ENCODE data around the gene MIPOL1. TPM values are rescaled to one million over a fixed set of nuclear protein-coding genes. Genes with fewer than 3 reads are reported as not detected.

MIPOL1 gene
- total RNA-seq, 2 donors from 2014 or later = 0.23 TPM; not detected in 1

- DNase-seq (ENCODE audit: low spot score in 2 of 2) (no peak), ATAC-seq (no peak)
- Mint-ChIP-seq H3K27ac (no peak overlapping the region), H3K36me3 (no peaks in the 10 kb centered on the region), H3K9me3 (peaks cover 22 to 31% of the 10 kb centered on the region in 2 donors)
Observed at GRCh38 chr14:37470251-37470650, 272.5 kb downstream of the MIPOL1 start.

- DNase-seq (ENCODE audit: low spot score in 2 of 2) (no peak), ATAC-seq (no peak)
- Mint-ChIP-seq H3K36me3 (peaks cover 0 to 5% of the 10 kb centered on the region in 2 donors), H3K27ac (no peak overlapping the region), H3K9me3 (peaks cover 31 to 35% of the 10 kb centered on the region in 2 donors)
Observed at GRCh38 chr14:37472906-37473305, 275.2 kb downstream of the MIPOL1 start.

DNA sequence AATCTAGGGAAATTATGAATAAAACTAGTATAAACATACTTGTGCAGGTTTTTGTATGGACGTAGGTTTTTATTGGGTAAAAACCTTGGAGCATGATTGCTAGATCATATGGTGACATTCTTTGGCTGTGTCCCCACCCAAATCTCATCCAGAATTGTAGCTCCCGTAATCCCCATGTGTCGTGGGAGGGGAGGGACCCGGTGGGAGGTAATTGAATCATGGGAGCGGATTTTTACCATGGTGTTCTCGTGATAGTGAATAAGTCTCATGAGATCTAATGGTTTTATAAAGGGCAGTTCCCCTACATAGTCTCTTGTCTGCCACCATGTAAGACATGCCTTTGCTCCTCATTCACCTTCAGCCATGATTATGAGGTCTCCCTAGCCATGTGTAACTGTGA is 276.5 kb downstream of the MIPOL1 start:
- H3K36me3 Mint-ChIP-seq = peaks cover 0 to 10% of the 10 kb centered on the region in 2 donors
- peaks cover 27 to 28% of the 10 kb centered on the region in 2 donors for H3K9me3 Mint-ChIP-seq
- H3K27ac Mint-ChIP-seq = no peak overlapping the region
- DNase-seq (ENCODE audit: low spot score in 2 of 2) = no peak
- ATAC-seq = no peak

GRCh38 chr14:37480446-37481290 is 282.9 kb downstream of the MIPOL1 start:
- Mint-ChIP-seq H3K36me3 (peaks cover 0 to 10% of the 10 kb centered on the region in 2 donors), H3K27ac (no peak overlapping the region), H3K9me3 (peaks cover 25 to 42% of the 10 kb centered on the region in 2 donors)
- ATAC-seq (no peak), DNase-seq (ENCODE audit: low spot score in 2 of 2) (no peak)

- peaks cover 36 to 45% of the 10 kb centered on the region in 2 donors for H3K9me3 Mint-ChIP-seq
- DNase-seq (ENCODE audit: low spot score in 2 of 2) (no peak), ATAC-seq (no peak)
- H3K36me3 Mint-ChIP-seq = peaks cover 0 to 13% of the 10 kb centered on the region in 2 donors
- H3K27ac Mint-ChIP-seq = no peak overlapping the region
Observed at GRCh38 chr14:37482428-37482827, 284.7 kb downstream of the MIPOL1 start.

DNA sequence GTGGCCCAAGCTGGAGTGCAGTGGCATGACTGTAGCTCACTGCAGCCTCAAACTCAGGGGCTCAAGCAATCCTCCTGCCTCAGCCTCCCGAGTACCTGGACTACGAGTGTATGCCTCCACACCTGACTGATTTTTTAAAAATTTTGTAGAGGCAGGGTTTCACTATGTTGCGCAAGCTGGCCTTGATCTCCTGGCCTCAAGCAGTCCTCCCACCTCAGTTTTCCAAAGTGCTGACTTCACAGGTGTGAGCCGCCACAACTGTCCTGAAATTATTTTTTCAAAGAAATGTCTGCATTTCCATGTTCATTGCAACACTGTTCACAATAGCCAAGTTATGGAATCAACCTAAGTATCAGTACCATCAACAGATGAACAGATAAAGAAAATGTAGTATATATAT is 285.9 kb downstream of the MIPOL1 start:
- peaks cover 43 to 44% of the 10 kb centered on the region in 2 donors for H3K9me3 Mint-ChIP-seq
- DNase-seq (ENCODE audit: low spot score in 2 of 2) (no peak), ATAC-seq (no peak)
- no peak overlapping the region for H3K27ac Mint-ChIP-seq
- peaks cover 0 to 10% of the 10 kb centered on the region in 2 donors for H3K36me3 Mint-ChIP-seq

- DNase-seq (ENCODE audit: low spot score in 2 of 2) = no peak
- no peak for ATAC-seq
- Mint-ChIP-seq H3K27ac (no peak overlapping the region), H3K36me3 (peaks cover 0 to 10% of the 10 kb centered on the region in 2 donors), H3K9me3 (peaks cover 22 to 35% of the 10 kb centered on the region in 2 donors)
Observed at GRCh38 chr14:37490607-37491006, 292.9 kb downstream of the MIPOL1 start.

DNA sequence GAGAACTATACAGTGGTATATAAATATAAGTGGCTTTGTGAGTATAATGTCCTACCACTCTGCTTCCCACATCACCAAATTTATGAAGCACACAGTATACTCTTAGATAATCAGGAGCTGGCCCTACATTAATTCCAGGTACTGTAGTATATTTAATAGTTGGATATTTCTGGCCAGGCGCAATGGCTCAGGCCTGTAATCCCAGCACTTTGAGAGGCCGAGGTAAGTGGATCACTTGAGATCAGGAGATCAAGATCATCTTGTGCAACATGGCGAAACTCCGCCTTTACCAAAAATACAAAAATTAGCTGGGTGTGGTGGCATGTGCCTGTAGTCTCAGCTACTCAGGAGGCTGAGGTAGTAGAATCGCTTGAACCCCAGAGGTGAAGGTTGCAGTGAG is 293.3 kb downstream of the MIPOL1 start:
- ATAC-seq (no peak), DNase-seq (ENCODE audit: low spot score in 2 of 2) (no peak)
- H3K27ac Mint-ChIP-seq = no peak overlapping the region
- peaks cover 22 to 30% of the 10 kb centered on the region in 2 donors for H3K9me3 Mint-ChIP-seq
- peaks cover 0 to 10% of the 10 kb centered on the region in 2 donors for H3K36me3 Mint-ChIP-seq

GRCh38 chr14:37493606-37494005 is 295.9 kb downstream of the MIPOL1 start:
- Mint-ChIP-seq H3K9me3 (peaks cover 8 to 14% of the 10 kb centered on the region in 2 donors), H3K36me3 (no peaks in the 10 kb centered on the region), H3K27ac (no peak overlapping the region)
- DNase-seq (ENCODE audit: low spot score in 2 of 2) = no peak
- no peak for ATAC-seq

- DNase-seq (ENCODE audit: low spot score in 2 of 2) = no peak
- H3K9me3 Mint-ChIP-seq = peaks cover 3 to 6% of the 10 kb centered on the region in 2 donors
- peaks cover 0 to 3% of the 10 kb centered on the region in 2 donors for H3K36me3 Mint-ChIP-seq
- ATAC-seq = no peak
- no peak overlapping the region for H3K27ac Mint-ChIP-seq
Observed at GRCh38 chr14:37497422-37497821, 299.7 kb downstream of the MIPOL1 start.

DNA sequence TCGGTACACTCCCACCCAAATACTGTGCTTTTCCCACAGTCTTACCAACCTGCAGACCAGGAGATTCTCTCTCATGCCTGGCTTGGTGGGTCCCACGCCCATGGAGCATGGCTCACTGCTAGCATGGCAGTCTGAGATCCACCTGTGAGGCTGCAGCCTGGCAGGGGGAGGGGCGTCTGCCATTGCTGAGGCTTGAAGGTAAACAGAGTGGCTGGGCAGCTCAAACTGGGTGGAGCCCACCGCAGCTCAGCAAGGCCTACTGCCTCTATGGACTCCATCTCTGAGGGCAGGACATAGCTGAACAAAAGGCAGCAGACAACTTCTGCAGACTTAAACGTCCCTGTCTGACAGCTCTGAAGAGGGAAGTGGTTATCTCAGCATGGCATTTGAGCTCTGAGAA is 304.1 kb downstream of the MIPOL1 start:
- H3K36me3 Mint-ChIP-seq = peaks cover 0 to 12% of the 10 kb centered on the region in 2 donors
- H3K27ac Mint-ChIP-seq = no peak overlapping the region
- H3K9me3 Mint-ChIP-seq = peaks cover 16 to 20% of the 10 kb centered on the region in 2 donors
- no peak for ATAC-seq
- DNase-seq (ENCODE audit: low spot score in 2 of 2) = no peak

DNA sequence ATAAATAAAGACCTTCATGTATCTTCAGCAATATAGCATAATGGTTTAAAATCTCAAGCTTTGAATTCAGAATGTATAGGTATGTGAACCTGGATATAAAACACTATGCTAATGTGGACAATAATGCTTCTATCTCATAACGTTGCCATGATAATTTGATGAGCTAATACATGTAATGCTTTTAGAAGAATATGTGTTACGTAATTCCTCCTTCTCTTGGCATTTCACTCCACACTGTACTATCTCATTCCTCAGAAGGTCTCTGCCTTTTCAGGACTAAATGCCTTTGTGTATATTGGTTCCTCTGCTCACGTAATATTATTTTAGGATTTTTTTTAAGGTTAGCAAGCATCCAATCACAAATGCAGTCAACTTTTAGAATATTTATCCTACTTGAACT is 310.8 kb downstream of the MIPOL1 start:
- Mint-ChIP-seq H3K27ac (no peak overlapping the region), H3K36me3 (peaks cover 0 to 5% of the 10 kb centered on the region in 2 donors), H3K9me3 (peaks cover 7 to 12% of the 10 kb centered on the region in 2 donors)
- ATAC-seq (no peak), DNase-seq (ENCODE audit: low spot score in 2 of 2) (no peak)

DNA sequence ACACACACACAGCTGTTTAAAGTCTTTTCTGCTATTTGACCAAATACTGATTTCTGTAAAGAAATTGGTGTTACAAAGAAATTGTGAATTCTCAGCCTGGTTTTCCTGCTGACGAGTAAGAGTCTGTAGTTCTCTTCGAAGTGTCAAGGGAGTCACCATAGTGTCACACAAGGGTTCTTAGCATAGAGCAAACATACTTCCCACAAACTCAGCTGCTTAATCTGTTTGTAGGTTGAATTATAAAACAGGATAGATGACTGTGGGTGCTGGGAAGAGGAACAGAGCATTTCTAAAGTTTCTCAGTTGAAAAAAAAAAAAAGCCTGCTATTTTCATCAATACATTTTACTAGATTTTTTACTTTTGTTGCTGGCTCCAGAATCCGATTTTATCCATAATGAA is 314.4 kb downstream of the MIPOL1 start:
- Mint-ChIP-seq H3K27ac (no peak overlapping the region), H3K36me3 (no peaks in the 10 kb centered on the region), H3K9me3 (peaks cover 0 to 4% of the 10 kb centered on the region in 2 donors)
- DNase-seq (ENCODE audit: low spot score in 2 of 2) (no peak), ATAC-seq (no peak)

DNA sequence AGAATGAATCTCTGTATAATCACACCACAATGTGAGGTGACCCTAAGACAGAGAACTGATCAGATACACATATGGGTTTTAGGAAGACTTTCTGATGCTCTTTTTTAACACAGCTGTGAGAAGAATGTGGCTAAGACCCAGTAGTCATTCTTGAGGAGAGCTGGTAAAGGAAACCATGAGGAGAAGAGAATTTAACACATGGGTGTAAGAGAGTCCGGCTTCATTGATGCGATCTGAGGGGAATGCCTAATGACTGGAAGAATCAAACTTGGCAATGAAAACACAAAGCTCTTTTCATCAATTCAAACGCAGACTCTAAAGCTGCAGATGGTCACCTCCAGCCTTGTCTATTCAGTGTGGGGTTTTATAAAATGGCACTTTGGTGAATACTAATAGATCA is 318.0 kb downstream of the MIPOL1 start:
- ATAC-seq (no peak), DNase-seq (ENCODE audit: low spot score in 2 of 2) (no peak)
- no peaks in the 10 kb centered on the region for H3K36me3 Mint-ChIP-seq
- H3K9me3 Mint-ChIP-seq = peaks cover 0 to 4% of the 10 kb centered on the region in 2 donors
- no peak overlapping the region for H3K27ac Mint-ChIP-seq

DNA sequence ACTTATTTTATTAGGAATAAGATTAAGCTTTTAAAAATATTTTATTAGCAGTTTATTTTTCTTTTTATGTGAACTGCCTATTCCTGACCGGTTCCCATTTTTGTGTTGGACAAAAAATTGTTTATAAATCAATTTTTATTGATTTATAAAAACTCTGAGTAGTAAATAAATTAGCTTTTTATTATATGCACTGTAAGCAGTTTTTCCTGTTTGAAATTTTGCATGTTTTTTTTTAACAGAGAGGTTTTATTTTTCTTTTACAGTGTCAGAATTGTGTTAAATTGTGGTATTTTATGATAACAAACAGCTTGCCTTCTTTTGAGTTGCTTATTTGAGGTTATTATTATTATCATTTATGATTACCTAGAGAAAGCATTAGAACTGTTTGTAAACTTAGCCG is 329.3 kb downstream of the MIPOL1 start:
- Mint-ChIP-seq H3K36me3 (no peaks in the 10 kb centered on the region), H3K9me3 (peaks cover 11 to 15% of the 10 kb centered on the region in 2 donors), H3K27ac (no peak overlapping the region)
- ATAC-seq (no peak), DNase-seq (ENCODE audit: low spot score in 2 of 2) (no peak)

DNA sequence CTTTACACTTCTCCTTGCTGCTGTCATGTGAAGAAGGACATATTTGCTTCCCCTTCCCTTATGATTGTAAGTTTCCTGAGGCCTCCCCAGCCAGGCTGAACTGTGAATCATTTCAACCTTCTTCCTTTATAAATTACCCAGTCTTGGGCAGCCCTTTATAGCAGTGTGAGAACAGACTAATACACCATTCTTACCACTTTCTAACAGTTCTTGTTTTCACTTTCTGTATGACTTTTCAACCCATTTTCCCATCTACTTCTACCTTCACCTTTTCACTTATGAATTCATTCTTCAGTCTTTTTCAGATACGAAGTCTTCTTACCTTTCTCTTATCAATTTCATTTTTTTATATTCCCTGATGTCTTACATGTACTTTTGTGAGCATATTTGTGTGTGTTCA is 342.3 kb downstream of the MIPOL1 start:
- Mint-ChIP-seq H3K27ac (no peak overlapping the region), H3K9me3 (no peaks in the 10 kb centered on the region), H3K36me3 (no peaks in the 10 kb centered on the region)
- ATAC-seq = no peak
- DNase-seq (ENCODE audit: low spot score in 2 of 2) = no peak

DNA sequence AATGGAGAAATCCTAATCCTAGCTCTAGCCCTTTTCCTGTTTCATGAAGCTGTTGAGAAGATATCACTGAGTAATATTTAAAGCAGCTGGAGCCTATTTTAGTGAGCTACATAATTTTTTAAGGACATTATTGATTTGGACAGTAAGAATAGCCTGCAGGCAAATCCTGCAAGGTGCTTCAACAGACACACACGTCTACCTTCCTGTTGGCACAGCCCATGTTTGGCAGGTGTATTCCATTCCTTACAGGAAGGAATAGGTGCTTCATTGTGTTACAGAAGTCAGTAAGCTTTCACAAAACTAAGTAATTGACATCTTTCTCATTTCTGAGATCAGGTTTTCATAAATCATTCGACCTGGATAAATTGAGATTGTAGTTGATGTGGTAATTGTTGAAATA is 346.7 kb downstream of the MIPOL1 start:
- no peaks in the 10 kb centered on the region for H3K36me3 Mint-ChIP-seq
- no peaks in the 10 kb centered on the region for H3K9me3 Mint-ChIP-seq
- no peak for ATAC-seq

DNA sequence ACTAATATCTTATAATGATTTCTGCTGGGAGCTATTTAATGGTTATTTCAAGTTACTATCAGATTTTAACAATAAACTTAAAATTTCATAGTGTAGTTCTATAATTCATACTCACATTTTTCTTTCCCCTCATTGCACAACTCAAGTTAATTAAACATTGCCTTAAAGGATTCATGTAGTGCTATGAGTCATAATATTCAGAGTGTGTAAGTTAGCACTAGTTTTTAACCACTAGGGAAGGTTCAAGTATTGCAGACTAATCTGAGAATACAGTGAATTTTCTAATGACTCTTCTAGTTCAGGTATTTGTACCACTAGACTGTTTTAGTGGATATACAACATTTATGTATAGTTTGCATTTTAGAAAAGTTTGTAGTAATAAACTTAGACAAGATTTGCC is 347.4 kb downstream of the MIPOL1 start:
- Mint-ChIP-seq H3K27ac (no peak overlapping the region), H3K9me3 (no peaks in the 10 kb centered on the region), H3K36me3 (no peaks in the 10 kb centered on the region)
- ATAC-seq = no peak
- DNase-seq (ENCODE audit: low spot score in 2 of 2) = no peak

More for the DNA sequence above, 346.7 kb downstream of the MIPOL1 start:
- no peak for DNase-seq (ENCODE audit: low spot score in 2 of 2)
- no peak overlapping the region for H3K27ac Mint-ChIP-seq
